PC-3 (cell line): ENCODE data around the gene OTUB1.

ENCODE experiments used
- EZH2 ChIP-seq: fragments of 300-600 bp; sonication (generic); IDR thresholded peaks from one replicate; pipeline ENCODE4 v1.6.1; 2017; ENCODE audit warnings: antibody characterized with exemption, mild to moderate bottlenecking, low read length; ENCODE audit not compliant: unreplicated experiment
- EZH2phosphoT487 ChIP-seq: fragments of 300-600 bp; sonication (generic); IDR thresholded peaks from 2 replicates; pipeline ENCODE4 v1.6.1; 2018; ENCODE audit warnings: mild to moderate bottlenecking, antibody characterized with exemption, low read length, borderline replicate concordance
- TF ChIP-seq, protein P1 (sequence below): fragments of 300-600 bp; sonication (generic); conservative IDR thresholded peaks from 2 replicates; pipeline ENCODE4 v1.5.1; 2017; ENCODE audit warnings: antibody characterized with exemption, low read depth, mild to moderate bottlenecking, low read length

DNA sequence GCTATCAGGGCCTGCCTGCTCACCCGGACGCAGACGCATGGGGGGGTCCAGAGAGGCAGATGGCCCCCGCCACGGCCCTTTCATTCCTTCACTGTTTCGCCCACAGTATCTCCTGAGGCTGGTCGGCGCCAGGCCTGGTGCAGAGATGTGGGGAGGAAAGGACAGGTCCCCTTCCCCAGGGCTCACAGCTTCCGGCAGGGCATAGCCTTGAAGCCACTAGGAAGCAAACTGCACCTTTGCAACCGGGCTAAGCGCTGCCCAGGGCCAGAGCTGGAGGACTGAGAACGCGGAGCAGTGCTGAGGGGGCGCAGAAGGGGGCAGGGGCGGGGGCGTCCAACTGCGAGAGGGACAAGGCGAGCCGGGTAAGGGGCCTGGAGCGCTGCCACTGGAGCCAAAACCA, 29.3 kb downstream of the OTUB1 start:
- TF ChIP-seq EZH2: no peak
- TF ChIP-seq, protein P1, sequence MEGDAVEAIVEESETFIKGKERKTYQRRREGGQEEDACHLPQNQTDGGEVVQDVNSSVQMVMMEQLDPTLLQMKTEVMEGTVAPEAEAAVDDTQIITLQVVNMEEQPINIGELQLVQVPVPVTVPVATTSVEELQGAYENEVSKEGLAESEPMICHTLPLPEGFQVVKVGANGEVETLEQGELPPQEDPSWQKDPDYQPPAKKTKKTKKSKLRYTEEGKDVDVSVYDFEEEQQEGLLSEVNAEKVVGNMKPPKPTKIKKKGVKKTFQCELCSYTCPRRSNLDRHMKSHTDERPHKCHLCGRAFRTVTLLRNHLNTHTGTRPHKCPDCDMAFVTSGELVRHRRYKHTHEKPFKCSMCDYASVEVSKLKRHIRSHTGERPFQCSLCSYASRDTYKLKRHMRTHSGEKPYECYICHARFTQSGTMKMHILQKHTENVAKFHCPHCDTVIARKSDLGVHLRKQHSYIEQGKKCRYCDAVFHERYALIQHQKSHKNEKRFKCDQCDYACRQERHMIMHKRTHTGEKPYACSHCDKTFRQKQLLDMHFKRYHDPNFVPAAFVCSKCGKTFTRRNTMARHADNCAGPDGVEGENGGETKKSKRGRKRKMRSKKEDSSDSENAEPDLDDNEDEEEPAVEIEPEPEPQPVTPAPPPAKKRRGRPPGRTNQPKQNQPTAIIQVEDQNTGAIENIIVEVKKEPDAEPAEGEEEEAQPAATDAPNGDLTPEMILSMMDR: no peak
- no peak for TF ChIP-seq EZH2phosphoT487
